NCI-H748 (cell line): ENCODE data around the gene ZBTB40.

Source experiments
- DNase-seq: peaks from one replicate; lab custom pipeline; 2025; ENCODE audit not compliant: unreplicated experiment; lab: John Stamatoyannopoulos, UW

ZBTB40 gene

GRCh38 chr1:22451702-22452480 lies at the start of gene ZBTB40:
Gene ZBTB40 (plus strand): TSS chr1:22451851. CDS start chr1:22489949, 38,098 bp downstream.
- DNase-seq = peak; percentile 96

- DNase-seq = no peak
These were observed 49.1 kb upstream of the ZBTB40 start for GRCh38 chr1:22402356-22403053.

DNA sequence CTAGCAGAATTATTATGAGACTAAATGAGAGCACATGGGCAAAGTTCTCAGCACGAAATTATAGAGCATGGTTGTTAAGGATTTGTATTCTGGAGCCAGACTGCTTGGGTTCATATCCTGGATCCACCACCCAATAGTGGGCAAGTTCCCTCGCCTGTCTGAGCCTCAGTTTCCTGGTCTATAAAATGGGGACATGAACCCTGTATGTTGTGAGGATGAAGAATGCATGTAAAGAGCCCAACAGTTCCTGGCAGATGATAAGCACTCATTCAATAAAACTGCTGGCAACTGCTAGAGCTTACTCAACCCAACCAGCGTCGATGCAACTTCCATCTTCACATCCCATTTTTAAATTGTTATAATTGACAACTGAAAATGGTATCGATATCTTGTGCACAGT lies 47.2 kb upstream of the ZBTB40 start:
- no peak for DNase-seq

DNA sequence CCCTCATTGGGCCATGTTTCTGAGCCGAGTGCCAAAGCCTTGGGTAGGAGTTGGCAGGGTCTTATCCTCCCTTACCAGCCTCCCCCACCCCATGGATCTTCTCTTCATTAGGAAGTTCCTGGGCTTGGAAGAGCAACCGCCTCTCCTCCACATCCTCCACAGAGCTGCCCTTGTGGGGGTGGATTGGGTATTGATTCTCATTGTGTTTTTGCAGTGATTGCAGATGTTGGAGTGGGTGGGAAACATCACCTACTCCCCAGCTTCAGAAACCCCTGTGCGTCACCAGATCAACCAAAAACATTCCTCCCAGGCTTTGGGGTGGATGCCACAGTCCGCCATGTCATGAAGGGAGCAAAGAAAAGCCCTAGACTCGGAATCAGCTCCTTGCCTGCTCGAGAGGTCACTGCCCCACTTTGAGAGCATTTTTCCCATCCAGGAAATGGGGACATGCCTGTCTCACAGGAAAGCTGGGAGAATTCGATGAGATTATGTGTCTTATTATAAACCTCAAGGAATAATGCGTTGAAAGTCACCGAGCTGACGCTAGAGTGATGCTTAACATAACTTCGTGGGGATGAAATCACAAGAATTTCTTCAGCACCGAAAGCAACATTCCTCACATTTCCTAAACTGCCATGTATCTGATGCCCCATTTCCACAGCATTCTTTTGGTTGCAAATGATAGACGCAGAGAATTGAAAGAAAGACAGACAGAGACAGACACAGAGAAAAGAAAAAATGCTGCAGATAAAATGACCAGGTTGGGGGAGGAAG lies 44.7 kb upstream of the ZBTB40 start:
- no peak for DNase-seq

DNA sequence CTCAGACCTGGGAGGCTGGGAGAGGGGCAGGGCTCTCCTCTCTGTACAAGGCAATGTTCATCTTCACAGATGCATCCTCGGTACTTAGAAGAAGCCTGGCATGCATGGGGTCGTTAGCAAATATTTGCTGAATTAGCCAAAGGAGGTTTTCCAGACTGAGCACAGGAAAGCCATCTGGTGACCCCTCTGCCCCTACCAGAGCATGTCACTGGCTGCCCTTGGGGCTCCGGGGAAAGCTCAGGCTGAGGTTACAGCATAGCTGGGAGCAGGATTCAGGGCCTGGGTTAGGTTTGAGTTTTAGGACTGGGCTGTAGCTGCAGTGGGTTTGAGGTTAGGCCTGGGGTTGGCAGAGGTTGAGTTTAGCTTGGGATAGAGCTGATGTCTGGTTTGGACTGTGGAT lies 43.4 kb upstream of the ZBTB40 start:
- DNase-seq = no peak

DNA sequence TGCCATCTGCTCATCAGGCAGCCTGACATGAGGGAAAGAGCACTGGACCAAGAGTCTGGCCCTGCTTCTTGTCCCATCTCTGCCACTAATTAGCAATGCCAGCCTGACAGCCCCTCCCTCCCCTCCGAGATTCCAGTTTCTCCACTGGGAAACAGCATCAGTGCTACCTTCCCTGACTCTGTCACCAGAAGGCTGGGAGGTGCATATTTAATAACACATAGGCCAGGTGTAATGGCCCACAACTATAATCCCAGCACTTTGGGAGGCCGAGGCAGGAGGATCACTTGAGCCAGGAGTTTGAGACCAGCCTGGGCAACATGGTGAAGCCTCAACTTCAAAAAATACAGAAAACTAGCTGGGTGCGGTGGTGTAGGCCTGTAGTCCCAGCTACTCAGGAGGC lies 41.2 kb upstream of the ZBTB40 start:
- DNase-seq = no peak

DNA sequence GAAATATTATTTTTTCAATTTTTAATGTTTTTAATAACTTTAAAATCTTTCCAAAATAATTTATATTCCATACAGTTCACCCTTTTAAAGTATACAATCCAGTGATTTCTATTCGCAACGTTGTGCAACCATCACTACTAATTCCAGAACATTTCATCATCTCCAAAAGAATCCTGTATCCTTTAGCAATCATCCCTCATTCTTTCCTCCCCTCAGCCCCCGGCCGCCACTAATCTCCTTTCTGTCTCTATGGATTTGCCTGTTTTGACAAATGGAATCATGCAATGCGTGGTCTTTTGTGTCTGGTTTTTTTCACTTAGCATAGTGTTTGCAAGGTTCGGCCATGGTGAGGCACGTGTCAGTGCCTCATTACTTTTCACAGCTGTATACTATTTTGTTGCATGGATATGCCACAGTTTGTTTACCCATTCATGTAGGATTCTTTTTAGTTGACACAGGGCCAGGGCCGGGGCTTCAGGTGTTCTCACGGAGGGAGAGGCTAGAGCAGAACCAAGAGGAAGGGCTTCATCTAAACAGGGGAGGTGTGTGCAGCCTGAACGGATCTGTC lies 40.6 kb upstream of the ZBTB40 start:
- no peak for DNase-seq

GRCh38 chr1:22411589-22411988 lies 40.1 kb upstream of the ZBTB40 start:
- DNase-seq = no peak

- no peak for DNase-seq
These were observed 38.5 kb upstream of the ZBTB40 start for GRCh38 chr1:22412932-22413727.

GRCh38 chr1:22413799-22414198 lies 37.9 kb upstream of the ZBTB40 start:
- peak; percentile 45 for DNase-seq

- DNase-seq = peak; percentile 89
These were observed 37.4 kb upstream of the ZBTB40 start for GRCh38 chr1:22414244-22414751.

DNA sequence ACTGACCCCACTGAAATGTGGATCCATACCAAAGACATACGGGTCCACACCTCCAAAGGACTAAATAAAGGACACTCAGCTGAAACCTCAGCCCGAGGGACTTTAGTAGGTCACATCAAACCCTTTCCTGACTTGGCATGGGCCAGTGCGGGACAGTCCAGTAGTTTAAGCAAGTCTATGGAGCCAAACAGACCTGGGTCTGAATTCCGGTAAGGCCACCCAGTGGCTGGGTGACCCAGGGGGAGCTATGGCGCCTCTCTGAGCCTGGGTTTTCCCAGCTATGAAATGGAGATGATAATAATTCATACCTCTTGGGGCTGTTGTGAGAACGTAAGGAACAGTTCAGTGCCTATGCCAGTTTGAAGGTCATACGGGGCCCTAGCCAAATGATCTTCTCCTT lies 36.2 kb upstream of the ZBTB40 start:
- DNase-seq = no peak

GRCh38 chr1:22416555-22417454 lies 34.8 kb upstream of the ZBTB40 start:
- DNase-seq = peak; percentile 76

DNA sequence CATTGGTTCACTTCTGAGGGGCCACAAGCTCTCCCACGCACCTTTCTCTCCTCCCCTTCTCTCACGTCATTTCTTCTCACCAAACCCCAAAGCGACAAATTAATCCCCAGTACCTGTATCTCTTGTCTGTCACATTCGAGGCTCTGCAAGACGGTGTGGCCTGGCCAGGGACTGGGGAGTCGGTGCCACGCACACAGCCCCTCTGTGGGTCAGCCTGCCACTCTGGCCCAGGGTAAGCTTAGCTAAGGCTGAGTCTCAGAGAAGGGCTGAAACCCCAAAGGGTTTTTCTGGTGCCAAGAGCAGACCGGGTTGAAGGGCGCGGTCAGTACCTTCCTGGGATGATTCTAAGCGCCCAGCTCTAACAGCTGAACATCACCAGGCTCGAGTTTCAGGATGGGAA lies 34.2 kb upstream of the ZBTB40 start:
- DNase-seq = no peak

DNA sequence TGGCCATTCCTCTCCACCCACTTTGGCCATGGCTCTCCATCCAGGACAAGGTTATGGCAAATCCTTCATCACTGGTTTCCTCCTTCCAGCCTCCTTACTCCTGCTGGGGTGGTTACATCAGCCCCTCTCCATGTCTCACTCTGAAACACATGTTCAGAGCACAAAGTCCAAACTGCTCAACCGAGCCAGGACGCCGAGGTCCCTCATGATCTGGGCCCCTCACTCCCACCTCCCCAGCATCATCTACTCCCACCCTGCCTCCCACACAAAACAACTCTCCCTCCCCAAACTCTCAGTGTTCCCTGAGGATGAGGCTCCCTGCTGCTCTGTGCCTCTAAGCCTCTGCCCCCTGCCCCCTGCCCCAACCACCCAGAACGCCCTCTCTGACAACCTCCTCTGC lies 33.3 kb upstream of the ZBTB40 start:
- DNase-seq = no peak

- no peak for DNase-seq
These were observed 32.7 kb upstream of the ZBTB40 start for GRCh38 chr1:22418933-22419382.

GRCh38 chr1:22420455-22421053 lies 31.1 kb upstream of the ZBTB40 start:
- DNase-seq = peak; percentile 72

- DNase-seq = no peak
These were observed 24.9 kb upstream of the ZBTB40 start for GRCh38 chr1:22426781-22427180.

DNA sequence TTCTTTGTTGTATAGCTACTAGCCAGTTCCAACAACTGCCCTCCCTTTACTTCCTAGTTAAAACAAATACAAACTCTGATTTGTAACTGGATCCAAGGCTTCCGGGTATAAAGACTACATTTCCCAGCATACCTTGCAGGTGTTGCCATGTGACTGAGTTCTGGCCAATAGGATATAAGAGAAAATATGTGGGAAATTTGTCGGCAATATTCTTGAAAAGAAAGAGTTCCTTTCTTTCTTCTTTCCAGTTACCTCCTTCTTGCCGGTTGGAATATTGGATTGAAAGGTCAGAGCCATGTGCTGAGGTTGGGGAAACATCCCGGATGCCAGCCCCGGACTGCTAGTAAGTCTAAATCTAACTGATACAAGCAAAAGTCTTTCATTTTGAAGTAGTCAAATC lies 23.0 kb upstream of the ZBTB40 start:
- no peak for DNase-seq
